Occipital lobe (tissue), 3 donors: ENCODE measurements around the gene GAS2L1. TPM values are rescaled to one million over a fixed set of nuclear protein-coding genes. Genes with fewer than 3 reads are reported as not detected.
A peak's percentile ranks its signal among the peaks of the same experiment; 100 is the strongest.
"Not testable (repeated sequence)": the region's sequence is repeated elsewhere in the genome, so short reads cannot be mapped to it uniquely, and the experiment has no call there.

Experiments used
- DNase-seq: peaks from one replicate; lab custom pipeline; 2025; lab: John Stamatoyannopoulos, UW
- small RNA-seq: library from RNA; depleted of rRNA; stranded (forward); fragments of <200 nt; gene quantifications from one replicate; pipeline ENCODE3, GENCODE V24; 2014
- total RNA-seq: library from RNA; depleted of rRNA; stranded (reverse); fragments of >200 nt; gene quantifications from one replicate; pipeline ENCODE4 v1.2.3, GENCODE V29; 2014

Gene GAS2L1
- total RNA-seq, 1 donor from 2014 or later = 7.3 TPM

GRCh38 chr22:29341849-29342127, 35.3 kb downstream of the GAS2L1 start:
- DNase-seq = no peak

- DNase-seq = no peak
Measured at GRCh38 chr22:29342177-29342576, 35.7 kb downstream of the GAS2L1 start.

- no peak for DNase-seq
Measured at GRCh38 chr22:29342577-29343312, 36.3 kb downstream of the GAS2L1 start.

- peak; percentile 69 for DNase-seq
Measured at GRCh38 chr22:29343313-29343805, 36.9 kb downstream of the GAS2L1 start.

GRCh38 chr22:29344137-29344536, 37.7 kb downstream of the GAS2L1 start:
- DNase-seq = peak; percentile 40

GRCh38 chr22:29344889-29345288, 38.4 kb downstream of the GAS2L1 start:
- DNase-seq = not testable (repeated sequence)

- DNase-seq = no peak
Measured at GRCh38 chr22:29345932-29346331, 39.5 kb downstream of the GAS2L1 start.

GRCh38 chr22:29346659-29347058, 40.2 kb downstream of the GAS2L1 start:
- peak; percentile 56 for DNase-seq

GRCh38 chr22:29348041-29348440, 41.6 kb downstream of the GAS2L1 start:
- no peak for DNase-seq

- no peak for DNase-seq
Measured at GRCh38 chr22:29348956-29349355, 42.5 kb downstream of the GAS2L1 start.

DNA sequence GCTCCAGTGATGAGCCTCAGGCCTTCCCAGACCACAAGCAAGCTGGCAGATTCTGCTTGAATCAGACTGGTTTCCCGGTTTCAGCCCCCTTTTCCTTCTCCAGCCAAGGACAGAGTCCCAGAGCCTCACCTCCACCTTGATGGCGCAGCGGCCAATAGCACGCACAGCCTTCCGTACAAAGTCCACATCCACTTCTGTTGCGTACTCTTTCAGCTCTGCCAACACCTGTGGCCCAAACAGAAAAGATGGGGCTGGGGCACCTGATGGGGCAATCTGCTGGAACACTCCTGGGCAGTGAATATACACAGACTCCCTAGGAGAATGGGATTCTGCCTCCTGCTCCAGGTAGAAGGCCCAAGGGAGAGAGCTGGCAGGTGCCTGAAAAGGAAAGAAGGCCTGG, 44.6 kb downstream of the GAS2L1 start:
- DNase-seq = no peak

- DNase-seq = no peak
Measured at GRCh38 chr22:29351891-29352290, 45.4 kb downstream of the GAS2L1 start.

DNA sequence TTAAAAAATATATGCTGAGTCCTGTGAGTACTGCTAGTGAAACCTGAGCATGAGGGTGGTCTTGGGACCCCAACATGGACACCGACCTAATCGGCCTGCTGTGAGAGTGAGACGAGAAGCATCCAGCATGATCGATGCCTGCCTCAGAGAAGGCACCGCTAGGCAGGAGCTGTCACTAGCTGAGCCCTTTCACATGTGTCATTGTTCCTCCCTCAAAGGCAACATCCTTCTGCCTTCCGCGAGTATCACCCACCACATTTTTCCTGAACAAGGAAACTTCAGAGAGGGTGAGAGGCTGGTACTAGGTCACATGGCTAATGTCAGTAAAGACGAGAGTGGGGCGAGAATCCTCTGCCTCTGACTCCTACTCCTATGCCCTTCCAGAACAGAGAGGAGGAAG, 46.3 kb downstream of the GAS2L1 start:
- no peak for DNase-seq

DNA sequence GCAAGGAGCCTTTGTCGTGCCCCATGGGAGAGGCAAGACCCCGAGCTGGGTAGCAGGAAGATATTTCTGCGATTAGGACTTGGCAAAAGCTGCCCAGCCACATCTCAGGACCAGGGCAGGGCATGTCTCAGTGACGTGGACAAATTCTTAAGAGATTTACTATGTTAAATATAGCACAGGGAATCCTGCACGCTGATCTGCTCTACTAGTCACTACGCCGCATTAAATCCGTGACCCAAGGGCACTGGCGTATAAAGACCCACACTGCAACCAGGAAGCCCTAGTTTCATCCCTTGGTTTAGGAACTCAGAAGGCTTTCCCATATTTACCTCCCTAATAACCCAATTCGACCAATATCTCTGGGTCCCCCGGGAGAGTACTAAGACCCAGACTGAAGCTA, 46.8 kb downstream of the GAS2L1 start:
- no peak for DNase-seq

- DNase-seq = no peak
Measured at GRCh38 chr22:29353860-29354259, 47.4 kb downstream of the GAS2L1 start.

GRCh38 chr22:29357193-29357890, 50.9 kb downstream of the GAS2L1 start:
- not testable (repeated sequence) for DNase-seq

DNA sequence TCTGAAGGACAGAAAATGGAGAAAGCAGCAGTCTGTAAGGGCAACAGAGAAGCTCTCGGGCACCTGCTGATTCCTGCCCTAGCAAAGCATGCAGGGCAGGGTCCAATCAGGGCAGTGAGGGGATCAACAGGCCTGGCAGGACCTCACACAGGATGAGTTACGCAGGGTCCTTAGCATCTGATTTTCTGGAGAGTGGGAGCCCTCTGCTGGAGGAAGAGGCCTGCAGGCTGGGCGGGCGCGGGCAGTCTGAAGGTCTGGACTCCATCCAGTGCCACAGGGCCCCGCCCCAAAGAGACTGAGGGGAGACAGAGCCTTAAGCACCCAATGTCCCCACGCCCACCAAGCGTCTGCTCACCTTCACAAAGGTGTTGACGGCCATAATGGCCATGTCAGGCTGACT, 53.0 kb downstream of the GAS2L1 start:
- no peak for DNase-seq

Small RNA genes lying within 50 kb of the gene (small RNA-seq; reads per million reads assigned to genes)
- not detected for gene MIR3653

Other genes with a start within 250 kb of the GAS2L1 start
- gene C22orf31, start 244.8 kb upstream of the GAS2L1 start, total RNA-seq = not detected
- 18.9 TPM for gene KREMEN1, start 233.6 kb upstream of the GAS2L1 start, total RNA-seq
- 31.8 TPM for gene EMID1, start 100.8 kb upstream of the GAS2L1 start, total RNA-seq
- 14.3 TPM for gene RHBDD3, start 38.7 kb upstream of the GAS2L1 start, total RNA-seq
- gene EWSR1, start 38.4 kb upstream of the GAS2L1 start, total RNA-seq = 186 TPM
- gene RASL10A, start 9.0 kb downstream of the GAS2L1 start, total RNA-seq = 15.0 TPM
- gene AP1B1, start 81.9 kb downstream of the GAS2L1 start, total RNA-seq = 37.1 TPM
- not detected for gene RFPL1, start 131.9 kb downstream of the GAS2L1 start, total RNA-seq
- gene NEFH, start 173.6 kb downstream of the GAS2L1 start, total RNA-seq = 0.47 TPM
- gene THOC5, start 247.1 kb downstream of the GAS2L1 start, total RNA-seq = 33.5 TPM